ENCODE data around the gene YTHDF1. TPM values are rescaled to one million over a fixed set of nuclear protein-coding genes. Genes with fewer than 3 reads are reported as not detected.

YTHDF1 gene
- total RNA-seq, 1 donor from 2014 or later: 43.3 TPM

GRCh38 chr20:63164484-63165355 is 51.2 kb downstream of the YTHDF1 start:
- Mint-ChIP-seq H3K27ac (ENCODE audit: unreplicated experiment) (no peak overlapping the region), H3K4me1 (ENCODE audit: low read depth, unreplicated experiment) (peaks cover 11% of the 10 kb centered on the region), H3K36me3 (ENCODE audit: unreplicated experiment) (peaks cover 5% of the 10 kb centered on the region), H3K4me3 (ENCODE audit: unreplicated experiment) (no peak overlapping the region), H3K27me3 (ENCODE audit: unreplicated experiment) (peaks cover 5% of the 10 kb centered on the region), H3K9me3 (ENCODE audit: unreplicated experiment) (peaks cover 14% of the 10 kb centered on the region)
- no peak for TF ChIP-seq CTCF (IDR thresholded peaks at IDR 0.05; ENCODE audit: partially characterized antibody, unreplicated experiment)
- peak; percentile 5 for DNase-seq

GRCh38 chr20:63163596-63164483 is 52.1 kb downstream of the YTHDF1 start:
- peak; percentile 49 for DNase-seq

GRCh38 chr20:63163171-63163570 is 52.8 kb downstream of the YTHDF1 start:
- Mint-ChIP-seq H3K27ac (ENCODE audit: unreplicated experiment) (no peak overlapping the region), H3K9me3 (ENCODE audit: unreplicated experiment) (peaks cover 14% of the 10 kb centered on the region), H3K4me1 (ENCODE audit: low read depth, unreplicated experiment) (peaks cover 11% of the 10 kb centered on the region), H3K4me3 (ENCODE audit: unreplicated experiment) (no peak overlapping the region), H3K36me3 (ENCODE audit: unreplicated experiment) (peaks cover 5% of the 10 kb centered on the region), H3K27me3 (ENCODE audit: unreplicated experiment) (peaks cover 7% of the 10 kb centered on the region)
- peak; percentile 12 for DNase-seq
- no peak for TF ChIP-seq CTCF (IDR thresholded peaks at IDR 0.05; ENCODE audit: partially characterized antibody, unreplicated experiment)

More at GRCh38 chr20:63163596-63164483, 52.1 kb downstream of the YTHDF1 start:
- H3K27ac Mint-ChIP-seq (ENCODE audit: unreplicated experiment): no peak overlapping the region
- no peak overlapping the region for H3K4me3 Mint-ChIP-seq (ENCODE audit: unreplicated experiment)
- H3K36me3 Mint-ChIP-seq (ENCODE audit: unreplicated experiment): peaks cover 5% of the 10 kb centered on the region
- H3K27me3 Mint-ChIP-seq (ENCODE audit: unreplicated experiment): peaks cover 7% of the 10 kb centered on the region
- TF ChIP-seq CTCF (IDR thresholded peaks at IDR 0.05; ENCODE audit: partially characterized antibody, unreplicated experiment): no peak
- peaks cover 11% of the 10 kb centered on the region for H3K4me1 Mint-ChIP-seq (ENCODE audit: low read depth, unreplicated experiment)
- peaks cover 14% of the 10 kb centered on the region for H3K9me3 Mint-ChIP-seq (ENCODE audit: unreplicated experiment)

- Mint-ChIP-seq H3K27me3 (ENCODE audit: unreplicated experiment) (peaks cover 7% of the 10 kb centered on the region), H3K4me1 (ENCODE audit: low read depth, unreplicated experiment) (peaks cover 11% of the 10 kb centered on the region), H3K4me3 (ENCODE audit: unreplicated experiment) (no peak overlapping the region), H3K36me3 (ENCODE audit: unreplicated experiment) (peaks cover 5% of the 10 kb centered on the region), H3K9me3 (ENCODE audit: unreplicated experiment) (peaks cover 14% of the 10 kb centered on the region), H3K27ac (ENCODE audit: unreplicated experiment) (no peak overlapping the region)
- TF ChIP-seq CTCF (IDR thresholded peaks at IDR 0.05; ENCODE audit: partially characterized antibody, unreplicated experiment): no peak
- DNase-seq: peak; percentile 9
Measured at GRCh38 chr20:63162206-63162795, 53.6 kb downstream of the YTHDF1 start.
